ENCODE measurements around the gene COX10.
"Not testable (repeated sequence)": the region's sequence is repeated elsewhere in the genome, so short reads cannot be mapped to it uniquely, and the experiment has no call there.

Gene COX10

GRCh38 chr17:14069251-14070021 is at the start of gene COX10:
COX10 (plus strand) TSS chr17:14069504; CDS start chr17:14069606, 102 bp downstream.
- peak; percentile 70 for DNase-seq

GRCh38 chr17:14021651-14022294 is 47.5 kb upstream of the COX10 start:
- DNase-seq: not testable (repeated sequence)

GRCh38 chr17:14029755-14030154 is 39.5 kb upstream of the COX10 start:
- DNase-seq: not testable (repeated sequence)

GRCh38 chr17:14032234-14032633 is 37.1 kb upstream of the COX10 start:
- no peak for DNase-seq

GRCh38 chr17:14033166-14033565 is 36.1 kb upstream of the COX10 start:
- DNase-seq: no peak

- no peak for DNase-seq
Measured at GRCh38 chr17:14037453-14037852, 31.9 kb upstream of the COX10 start.

- DNase-seq: no peak
Measured at GRCh38 chr17:14038206-14038605, 31.1 kb upstream of the COX10 start.

GRCh38 chr17:14042411-14042810 is 26.9 kb upstream of the COX10 start:
- no peak for DNase-seq

GRCh38 chr17:14044702-14045101 is 24.6 kb upstream of the COX10 start:
- DNase-seq: no peak

- no peak for DNase-seq
Measured at GRCh38 chr17:14046978-14047377, 22.3 kb upstream of the COX10 start.

- no peak for DNase-seq
Measured at GRCh38 chr17:14047591-14047990, 21.7 kb upstream of the COX10 start.

GRCh38 chr17:14048169-14048568 is 21.1 kb upstream of the COX10 start:
- no peak for DNase-seq

GRCh38 chr17:14050616-14051015 is 18.7 kb upstream of the COX10 start:
- no peak for DNase-seq

- DNase-seq: no peak
Measured at GRCh38 chr17:14051692-14052091, 17.6 kb upstream of the COX10 start.

- no peak for DNase-seq
Measured at GRCh38 chr17:14052886-14053615, 16.3 kb upstream of the COX10 start.

- no peak for DNase-seq
Measured at GRCh38 chr17:14057591-14057990, 11.7 kb upstream of the COX10 start.

GRCh38 chr17:14058051-14058450 is 11.3 kb upstream of the COX10 start:
- no peak for DNase-seq

- no peak for DNase-seq
Measured at GRCh38 chr17:14060706-14061105, 8.6 kb upstream of the COX10 start.

- no peak for DNase-seq
Measured at GRCh38 chr17:14061666-14062560, 7.4 kb upstream of the COX10 start.

GRCh38 chr17:14067347-14067746 is 2.0 kb upstream of the COX10 start:
- no peak for DNase-seq

- DNase-seq: no peak
Measured at GRCh38 chr17:14068542-14069250, 608 bp upstream of the COX10 start.

GRCh38 chr17:14070344-14070984 is 1.2 kb downstream of the COX10 start:
- DNase-seq: no peak

Measured in NK-92 treated with Interleukin-12 subunit alpha and Interleukin-12 subunit beta, amount 100 ng/mL, for 24 hours (cell line).